Measurements from ENCODE around the gene KBTBD4.

The KBTBD4 gene

GRCh38 chr11:47611348-47611794, 32.6 kb upstream of the KBTBD4 start:
- H3K27ac ChIP-seq = no peak overlapping the region
- no peak for TF ChIP-seq CTCF (conservative IDR thresholded peaks at IDR 0.05)

- TF ChIP-seq CTCF (conservative IDR thresholded peaks at IDR 0.05) = no peak
- no peak overlapping the region for H3K27ac ChIP-seq
Observed at GRCh38 chr11:47609675-47610074, 30.9 kb upstream of the KBTBD4 start.

- no peak overlapping the region for H3K27ac ChIP-seq
- no peak for TF ChIP-seq CTCF (conservative IDR thresholded peaks at IDR 0.05)
Observed at GRCh38 chr11:47607380-47607779, 28.6 kb upstream of the KBTBD4 start.

- no peak for TF ChIP-seq CTCF (conservative IDR thresholded peaks at IDR 0.05)
Observed at GRCh38 chr11:47606731-47607130, 28.0 kb upstream of the KBTBD4 start.

GRCh38 chr11:47605921-47606320, 27.2 kb upstream of the KBTBD4 start:
- no peak overlapping the region for H3K27ac ChIP-seq
- no peak for TF ChIP-seq CTCF (conservative IDR thresholded peaks at IDR 0.05)

More at GRCh38 chr11:47606731-47607130, 28.0 kb upstream of the KBTBD4 start:
- H3K27ac ChIP-seq = no peak overlapping the region

- TF ChIP-seq CTCF (conservative IDR thresholded peaks at IDR 0.05) = no peak
- no peak overlapping the region for H3K27ac ChIP-seq
Observed at GRCh38 chr11:47603295-47603694, 24.5 kb upstream of the KBTBD4 start.

GRCh38 chr11:47599902-47600301, 21.1 kb upstream of the KBTBD4 start:
- no peak overlapping the region for H3K27ac ChIP-seq
- TF ChIP-seq CTCF (conservative IDR thresholded peaks at IDR 0.05) = no peak

- H3K27ac ChIP-seq = no peak overlapping the region
- no peak for TF ChIP-seq CTCF (conservative IDR thresholded peaks at IDR 0.05)
Observed at GRCh38 chr11:47595967-47596366, 17.2 kb upstream of the KBTBD4 start.
